Tibial nerve (tissue), 4 donors: ENCODE data around the gene AEBP2.

Source experiments
- CTCF ChIP-seq, 5 experiments: fragments of 200-600 bp in 3 of 5; fragments of 450-650 bp in 2 of 5; sonication (generic) in 3 of 5; IDR thresholded peaks; one replicate each; pipeline ENCODE4 v1.5.1; 2016 to 2019; ENCODE audit warnings: antibody characterized with exemption in 5 of 5, mild to moderate bottlenecking in 3 of 5, moderate library complexity in 2 of 5
- EP300 ChIP-seq, 2 donors: sonication (generic); formaldehyde crosslinking; IDR thresholded peaks; one replicate each; pipeline ENCODE4 v1.6.1; 2017; ENCODE audit warnings: antibody characterized with exemption in 2 of 2, mild to moderate bottlenecking in 1 of 2

- TF ChIP-seq EP300 (IDR thresholded peaks at IDR 0.05), result no peak
- TF ChIP-seq CTCF (IDR thresholded peaks at IDR 0.05), result no peak
These were observed 3.3 kb upstream of the AEBP2 start for GRCh38 chr12:19435831-19436497.
